Right atrium auricular region (tissue), 2 donors: ENCODE results near the gene RAD9B. TPM values are rescaled to one million over a fixed set of nuclear protein-coding genes. Genes with fewer than 3 reads are reported as not detected.
A peak's percentile ranks its signal among the peaks of the same experiment; 100 is the strongest.

Experiments used
- DNase-seq: peaks from one replicate; pipeline ENCODE4 v3.0.0-alpha.2; 2019; ENCODE audit warnings: low spot score
- H3K27ac ChIP-seq, 2 donors: fragments of 200-600 bp; sonication (generic); 1 replicate in 1 of 2; 2 replicates in 1 of 2; pipeline ENCODE4 v1.5.1; 2016 to 2019
- H3K27me3 ChIP-seq, 2 donors: fragments of 200-600 bp; sonication (generic); one replicate each; pipeline versions ENCODE4 v1.5.1 to v1.6.0; 2017 to 2019
- H3K36me3 ChIP-seq: fragments of 200-600 bp; sonication (generic); one replicate; pipeline ENCODE4 v1.5.1; 2016
- H3K4me1 ChIP-seq, 2 donors: fragments of 200-600 bp; sonication (generic); one replicate each; pipeline versions ENCODE4 v1.5.1 to v1.6.0; 2017 to 2019
- H3K4me3 ChIP-seq, 2 donors: fragments of 200-600 bp; sonication (generic); 1 replicate in 1 of 2; 2 replicates in 1 of 2; pipeline ENCODE4 v1.5.1; 2017 to 2019; ENCODE audit warnings: mild to moderate bottlenecking in 1 of 2, moderate library complexity in 1 of 2
- H3K9me3 ChIP-seq, 2 donors: fragments of 200-600 bp; sonication (generic); one replicate each; pipeline ENCODE4 v1.5.1; 2019
- total RNA-seq, 2 donors: library from RNA; depleted of rRNA; stranded (reverse); fragments of >200 nt; gene quantifications; one replicate each; pipeline ENCODE4 v1.1.0, GENCODE V29; 2016
- TF ChIP-seq, protein P1 (sequence below), 2 donors: fragments of 200-600 bp; sonication (generic); IDR thresholded peaks; one replicate each; pipeline ENCODE4 v1.5.1; 2019; ENCODE audit warnings: antibody characterized with exemption in 2 of 2

RAD9B gene
- total RNA-seq, 2 donors from 2014 or later = 0.26 to 1.2 TPM

- H3K27me3 ChIP-seq = no peaks in the 10 kb centered on the region
- H3K4me1 ChIP-seq = peaks cover 0 to 25% of the 10 kb centered on the region in 2 donors
- H3K27ac ChIP-seq = no peak overlapping the region
- peaks cover 6% of the 10 kb centered on the region for H3K36me3 ChIP-seq
- H3K4me3 ChIP-seq = no peak overlapping the region
- no peak for DNase-seq
- no peaks in the 10 kb centered on the region for H3K9me3 ChIP-seq
- TF ChIP-seq, protein P1, sequence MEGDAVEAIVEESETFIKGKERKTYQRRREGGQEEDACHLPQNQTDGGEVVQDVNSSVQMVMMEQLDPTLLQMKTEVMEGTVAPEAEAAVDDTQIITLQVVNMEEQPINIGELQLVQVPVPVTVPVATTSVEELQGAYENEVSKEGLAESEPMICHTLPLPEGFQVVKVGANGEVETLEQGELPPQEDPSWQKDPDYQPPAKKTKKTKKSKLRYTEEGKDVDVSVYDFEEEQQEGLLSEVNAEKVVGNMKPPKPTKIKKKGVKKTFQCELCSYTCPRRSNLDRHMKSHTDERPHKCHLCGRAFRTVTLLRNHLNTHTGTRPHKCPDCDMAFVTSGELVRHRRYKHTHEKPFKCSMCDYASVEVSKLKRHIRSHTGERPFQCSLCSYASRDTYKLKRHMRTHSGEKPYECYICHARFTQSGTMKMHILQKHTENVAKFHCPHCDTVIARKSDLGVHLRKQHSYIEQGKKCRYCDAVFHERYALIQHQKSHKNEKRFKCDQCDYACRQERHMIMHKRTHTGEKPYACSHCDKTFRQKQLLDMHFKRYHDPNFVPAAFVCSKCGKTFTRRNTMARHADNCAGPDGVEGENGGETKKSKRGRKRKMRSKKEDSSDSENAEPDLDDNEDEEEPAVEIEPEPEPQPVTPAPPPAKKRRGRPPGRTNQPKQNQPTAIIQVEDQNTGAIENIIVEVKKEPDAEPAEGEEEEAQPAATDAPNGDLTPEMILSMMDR (IDR thresholded peaks at IDR 0.05) = no peak
Observed at GRCh38 chr12:110466791-110467190, 35.3 kb upstream of the RAD9B start.

DNA sequence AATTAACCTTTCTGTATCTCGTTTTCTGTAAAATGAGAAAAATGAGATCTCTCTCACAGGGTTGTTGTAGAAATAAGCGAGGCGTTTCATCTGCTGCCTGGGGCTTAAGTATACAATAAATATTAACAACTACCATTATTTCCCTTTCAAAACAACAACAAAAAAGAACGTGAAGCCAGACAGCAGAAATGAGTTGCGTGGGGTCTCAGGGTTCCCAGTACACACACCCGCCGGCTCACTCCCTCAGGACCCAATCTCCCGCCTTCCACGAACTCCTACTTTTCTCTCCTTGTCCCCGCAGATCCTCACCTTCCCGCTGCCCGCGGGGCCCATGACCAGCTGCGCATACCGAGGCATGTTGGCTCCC is 34.3 kb upstream of the RAD9B start:
- no peak for DNase-seq
- Histone ChIP-seq H3K4me1 (peaks cover 0 to 25% of the 10 kb centered on the region in 2 donors), H3K9me3 (no peaks in the 10 kb centered on the region), H3K4me3 (peak overlapping the region; percentile 64 to 86), H3K27me3 (no peaks in the 10 kb centered on the region), H3K27ac (peak overlapping the region; percentile 92 to 93), H3K36me3 (peaks cover 6% of the 10 kb centered on the region)
- TF ChIP-seq, protein P1 (IDR thresholded peaks at IDR 0.05) = no peak

DNA sequence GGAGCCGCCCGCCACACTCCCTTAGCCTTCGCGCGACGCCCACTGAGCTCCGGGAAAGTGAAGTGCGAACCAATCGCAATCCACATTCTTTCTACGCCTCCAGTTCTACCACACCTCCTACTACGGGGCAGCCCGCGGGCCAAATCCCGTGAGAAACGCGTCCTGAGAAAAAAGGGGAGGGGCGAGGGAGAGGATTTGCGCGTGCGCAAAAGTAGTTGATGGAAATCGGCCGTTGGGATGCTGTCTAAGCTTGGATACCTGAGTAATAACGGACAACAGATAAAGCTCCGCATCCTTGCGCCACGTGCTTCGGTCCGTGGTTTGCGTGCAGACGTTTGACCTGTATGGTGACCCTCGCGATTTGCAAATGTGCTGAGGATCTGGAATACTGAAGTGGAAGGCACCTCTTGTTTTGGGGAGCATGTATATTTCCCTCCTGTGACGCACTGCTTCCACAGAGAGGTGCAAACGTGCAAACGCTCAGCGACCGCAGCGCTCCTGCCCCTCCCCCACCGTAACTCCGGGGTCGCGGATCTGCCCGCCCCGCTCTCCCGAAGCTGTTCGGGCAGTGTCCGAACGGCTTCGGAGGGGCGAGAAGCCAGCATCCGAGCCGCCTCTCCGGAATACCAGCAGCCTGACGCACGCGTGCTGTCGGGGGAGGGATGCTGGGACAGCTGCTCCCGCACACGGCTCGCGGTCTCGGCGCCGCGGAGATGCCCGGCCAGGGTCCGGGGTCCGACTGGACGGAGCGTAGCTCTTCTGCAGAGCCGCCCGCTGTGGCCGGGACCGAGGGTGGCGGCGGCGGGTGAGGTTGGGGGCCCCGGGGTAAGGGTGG is 33.7 kb upstream of the RAD9B start, which contains the start of the genes FAM216A and GPN3:
Gene FAM216A (plus strand): TSS at position 632 of the 835 bp plus-strand sequence. CDS start 31 bp downstream, at position 663.
Gene GPN3 (minus strand): TSS at position 44 of the 835 bp plus-strand sequence. CDS start 54 bp downstream, outside the sequence.
- Histone ChIP-seq H3K27ac (peak within 1 kb of the TSS; percentile 92 to 93), H3K36me3 (peaks cover 6% of the 10 kb centered on the region), H3K4me1 (peaks cover 0 to 25% of the 10 kb centered on the region in 2 donors), H3K9me3 (no peaks in the 10 kb centered on the region), H3K4me3 (peak within 1 kb of the TSS; percentile 64 to 86), H3K27me3 (no peaks in the 10 kb centered on the region)
- peak; percentile 96 for DNase-seq
- TF ChIP-seq, protein P1 (IDR thresholded peaks at IDR 0.05) = no peak

- no peaks in the 10 kb centered on the region for H3K27me3 ChIP-seq
- no peak overlapping the region for H3K27ac ChIP-seq
- H3K4me1 ChIP-seq = no peaks in the 10 kb centered on the region
- H3K9me3 ChIP-seq = no peaks in the 10 kb centered on the region
- H3K4me3 ChIP-seq = no peak overlapping the region
- no peak for DNase-seq
- H3K36me3 ChIP-seq = no peaks in the 10 kb centered on the region
- TF ChIP-seq, protein P1 (IDR thresholded peaks at IDR 0.05) = no peak
Observed at GRCh38 chr12:110475426-110475825, 26.7 kb upstream of the RAD9B start.

DNA sequence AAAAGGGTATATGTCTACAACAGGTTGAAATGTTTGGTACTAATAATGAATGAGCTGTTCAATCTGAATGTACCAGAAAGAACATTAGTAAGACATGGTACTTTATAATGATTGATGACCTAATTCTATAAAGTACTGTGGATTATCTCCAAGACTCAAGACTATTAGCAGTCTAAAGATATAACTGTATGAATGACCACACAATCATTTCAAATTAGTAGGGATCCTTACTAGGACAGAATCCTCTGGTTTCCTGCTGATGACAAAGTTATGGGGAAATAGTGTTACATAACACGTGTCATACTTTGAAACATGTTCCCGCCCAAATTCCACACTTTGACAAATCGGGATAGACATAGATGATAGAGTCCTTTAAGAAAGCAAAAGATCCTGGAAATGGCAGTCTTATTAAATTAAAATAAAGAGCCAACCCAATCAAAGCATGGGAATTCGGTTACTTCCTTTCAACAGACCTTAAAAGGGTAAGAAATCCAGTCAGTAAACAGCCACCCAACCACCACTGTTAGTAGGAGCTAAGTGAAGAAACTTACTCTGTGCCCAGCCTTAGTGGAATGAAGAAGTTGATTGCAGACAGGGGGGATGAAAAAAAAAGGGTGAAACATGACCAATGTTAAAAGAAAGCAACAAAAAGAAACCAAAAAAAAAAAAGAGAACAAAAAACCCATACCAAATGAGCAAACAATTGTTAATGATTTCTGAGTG is 3.0 kb upstream of the RAD9B start:
- peak overlapping the region in 1 of 2 donors; percentile 6 for H3K27ac ChIP-seq
- no peaks in the 10 kb centered on the region for H3K9me3 ChIP-seq

More for the DNA sequence above, 3.0 kb upstream of the RAD9B start:
- Histone ChIP-seq H3K36me3 (peaks cover 13% of the 10 kb centered on the region), H3K4me1 (peaks cover 0 to 34% of the 10 kb centered on the region in 2 donors), H3K4me3 (no peak overlapping the region), H3K27me3 (no peaks in the 10 kb centered on the region)
- no peak for DNase-seq
- TF ChIP-seq, protein P1 (IDR thresholded peaks at IDR 0.05) = no peak
